ENCODE results near the gene PIK3R5. TPM values are rescaled to one million over a fixed set of nuclear protein-coding genes. Genes with fewer than 3 reads are reported as not detected.

Gene PIK3R5
- polyA plus RNA-seq (2013, experiment 1 of 4) = 1.4 TPM
- 1.2 TPM for polyA plus RNA-seq (2013, experiment 2 of 4)
- polyA plus RNA-seq (2013, experiment 3 of 4) = 1.8 TPM
- polyA plus RNA-seq (2013, experiment 4 of 4) = 1.1 TPM

GRCh38 chr17:8965394-8966168, at the start of gene PIK3R5:
Gene PIK3R5, minus strand, starts transcription at chr17:8965707. Its CDS starts 54,213 bp downstream, at chr17:8911494.
- Histone ChIP-seq H3K27me3 (ENCODE audit: control insufficient read depth, insufficient read depth, low read length, poor library complexity, severe bottlenecking) (peaks cover 47% of the 10 kb centered on the region), H3K36me3 (ENCODE audit: control insufficient read depth, insufficient read depth, low read length) (no peaks in the 10 kb centered on the region), H3K9me3 (ENCODE audit: control insufficient read depth, low read length) (no peaks in the 10 kb centered on the region), H3K4me1 (ENCODE audit: control insufficient read depth, insufficient read depth, low read length) (no peaks in the 10 kb centered on the region), H3K27ac (ENCODE audit: insufficient read depth, low read depth, low read length, poor library complexity, severe bottlenecking) (no peak within 1 kb of the TSS), H3K4me3 (ENCODE audit: insufficient read depth, low read depth, low read length) (peak within 1 kb of the TSS; percentile 31)
- WGBS, 2 experiments = 5% methylated on average over 68 to 70 of the region's 72 CpGs

- WGBS, 2 experiments = 79% methylated on average over 7 of the region's 7 CpGs
- Histone ChIP-seq H3K4me3 (ENCODE audit: insufficient read depth, low read depth, low read length) (no peak overlapping the region), H3K27me3 (ENCODE audit: control insufficient read depth, insufficient read depth, low read length, poor library complexity, severe bottlenecking) (peaks cover 46% of the 10 kb centered on the region), H3K36me3 (ENCODE audit: control insufficient read depth, insufficient read depth, low read length) (no peaks in the 10 kb centered on the region), H3K4me1 (ENCODE audit: control insufficient read depth, insufficient read depth, low read length) (peaks cover 3% of the 10 kb centered on the region), H3K9me3 (ENCODE audit: control insufficient read depth, low read length) (no peaks in the 10 kb centered on the region), H3K27ac (ENCODE audit: insufficient read depth, low read depth, low read length, poor library complexity, severe bottlenecking) (no peak overlapping the region)
Measured at GRCh38 chr17:9011001-9011400, 45.5 kb upstream of the PIK3R5 start.

GRCh38 chr17:9009737-9010136, 44.2 kb upstream of the PIK3R5 start:
- Histone ChIP-seq H3K36me3 (ENCODE audit: control insufficient read depth, insufficient read depth, low read length) (no peaks in the 10 kb centered on the region), H3K27me3 (ENCODE audit: control insufficient read depth, insufficient read depth, low read length, poor library complexity, severe bottlenecking) (peaks cover 59% of the 10 kb centered on the region), H3K4me1 (ENCODE audit: control insufficient read depth, insufficient read depth, low read length) (peaks cover 6% of the 10 kb centered on the region), H3K27ac (ENCODE audit: insufficient read depth, low read depth, low read length, poor library complexity, severe bottlenecking) (no peak overlapping the region), H3K4me3 (ENCODE audit: insufficient read depth, low read depth, low read length) (no peak overlapping the region), H3K9me3 (ENCODE audit: control insufficient read depth, low read length) (no peaks in the 10 kb centered on the region)
- WGBS, 2 experiments = 74 to 77% methylated on average over 6 of the region's 6 CpGs

DNA sequence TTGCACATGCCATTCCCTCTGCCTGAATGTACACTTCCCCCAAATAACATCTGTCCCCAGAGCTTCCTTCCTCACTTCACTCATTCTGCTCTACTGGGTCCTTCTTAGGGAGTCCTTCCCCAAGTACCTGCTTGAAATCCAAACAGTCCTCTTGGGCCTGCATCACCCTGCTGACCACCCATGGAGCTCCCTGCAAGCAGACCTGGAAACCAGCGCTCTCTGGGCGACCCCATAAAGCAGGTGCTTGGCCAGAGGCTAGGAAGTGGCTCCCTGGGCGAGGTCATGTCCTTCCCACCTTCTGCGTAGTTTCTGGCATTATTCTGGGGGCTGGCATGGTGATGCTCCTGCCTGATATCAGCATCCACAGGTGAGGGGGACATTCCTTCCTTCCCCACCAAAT, 43.6 kb upstream of the PIK3R5 start:
- Histone ChIP-seq H3K9me3 (ENCODE audit: control insufficient read depth, low read length) (no peaks in the 10 kb centered on the region), H3K27me3 (ENCODE audit: control insufficient read depth, insufficient read depth, low read length, poor library complexity, severe bottlenecking) (peaks cover 65% of the 10 kb centered on the region), H3K4me1 (ENCODE audit: control insufficient read depth, insufficient read depth, low read length) (peaks cover 8% of the 10 kb centered on the region), H3K27ac (ENCODE audit: insufficient read depth, low read depth, low read length, poor library complexity, severe bottlenecking) (no peak overlapping the region), H3K4me3 (ENCODE audit: insufficient read depth, low read depth, low read length) (no peak overlapping the region), H3K36me3 (ENCODE audit: control insufficient read depth, insufficient read depth, low read length) (no peaks in the 10 kb centered on the region)
- 90 to 92% methylated on average over 4 of the region's 4 CpGs for WGBS, 2 experiments

DNA sequence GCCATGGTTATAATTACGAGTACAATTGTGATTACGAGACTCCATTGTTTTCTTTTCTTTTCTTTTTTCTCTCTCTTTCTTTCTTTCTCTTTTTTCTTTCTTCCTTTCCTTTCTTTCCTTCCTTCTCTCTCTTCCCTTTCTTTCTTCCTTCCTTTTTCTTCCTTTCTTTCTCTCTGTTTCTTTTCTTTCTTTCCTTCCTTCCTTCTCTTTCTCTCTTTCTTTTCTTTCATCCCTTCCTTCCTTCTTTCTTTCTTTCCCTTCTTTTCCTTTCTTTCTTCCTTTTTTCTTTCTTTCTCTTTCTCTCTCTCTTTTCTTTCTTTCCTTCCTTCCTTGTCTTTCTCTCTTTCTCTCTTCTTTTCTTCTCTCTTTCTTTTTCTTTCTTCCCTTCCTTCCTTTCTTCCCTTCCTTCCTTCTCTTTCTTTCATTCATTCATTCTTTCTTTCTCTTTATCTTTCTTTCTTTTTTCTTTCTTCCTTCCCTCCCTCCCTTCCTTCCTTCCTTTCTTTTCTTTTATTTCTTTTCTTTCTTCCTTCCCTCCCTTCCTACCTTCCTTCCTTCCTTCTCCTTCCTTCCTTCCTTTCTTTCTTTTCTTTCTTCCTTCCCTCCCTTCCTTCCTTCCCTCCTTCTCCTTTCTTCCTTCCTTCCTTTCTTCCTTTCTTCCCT, 41.7 kb upstream of the PIK3R5 start:
- Histone ChIP-seq H3K4me3 (ENCODE audit: insufficient read depth, low read depth, low read length) (no peak overlapping the region), H3K27ac (ENCODE audit: insufficient read depth, low read depth, low read length, poor library complexity, severe bottlenecking) (no peak overlapping the region), H3K36me3 (ENCODE audit: control insufficient read depth, insufficient read depth, low read length) (no peaks in the 10 kb centered on the region), H3K27me3 (ENCODE audit: control insufficient read depth, insufficient read depth, low read length, poor library complexity, severe bottlenecking) (peaks cover 84% of the 10 kb centered on the region), H3K4me1 (ENCODE audit: control insufficient read depth, insufficient read depth, low read length) (peaks cover 13% of the 10 kb centered on the region), H3K9me3 (ENCODE audit: control insufficient read depth, low read length) (no peaks in the 10 kb centered on the region)
- WGBS, 2 experiments = 93 to 94% methylated on average over 2 of the region's 2 CpGs

DNA sequence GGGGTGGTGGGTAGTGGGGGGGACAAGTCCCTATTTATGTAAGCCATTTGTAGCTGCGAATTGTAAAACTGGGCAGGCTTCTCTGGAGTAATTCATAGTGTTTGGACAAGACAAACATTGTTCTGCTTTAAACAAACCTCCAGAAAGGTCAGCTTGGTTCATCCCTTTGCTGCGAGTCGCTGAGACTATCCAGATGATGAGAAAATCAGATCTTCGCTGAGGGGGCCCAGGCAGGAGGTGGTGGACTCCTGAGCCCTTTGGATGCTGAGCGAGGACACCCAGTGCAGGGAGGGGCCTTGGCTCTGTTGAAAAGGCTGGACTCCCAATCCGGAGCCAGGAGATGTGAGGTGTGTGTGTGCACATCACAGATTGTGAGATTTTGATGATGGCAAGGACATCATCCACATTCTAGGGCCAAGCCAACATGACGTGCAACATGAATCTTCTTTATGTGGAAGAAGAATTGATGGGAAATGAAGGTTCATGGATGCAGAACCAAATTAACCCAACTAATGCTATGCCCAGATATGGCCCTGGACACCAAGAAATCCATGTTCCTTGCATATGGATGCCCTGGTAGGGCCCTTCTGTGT, 40.8 kb upstream of the PIK3R5 start:
- H3K27me3 ChIP-seq (ENCODE audit: control insufficient read depth, insufficient read depth, low read length, poor library complexity, severe bottlenecking) = peaks cover 93% of the 10 kb centered on the region
- no peak overlapping the region for H3K4me3 ChIP-seq (ENCODE audit: insufficient read depth, low read depth, low read length)
- H3K9me3 ChIP-seq (ENCODE audit: control insufficient read depth, low read length) = no peaks in the 10 kb centered on the region
- WGBS, 2 experiments = 91 to 93% methylated on average over 7 of the region's 7 CpGs
- no peaks in the 10 kb centered on the region for H3K36me3 ChIP-seq (ENCODE audit: control insufficient read depth, insufficient read depth, low read length)
- no peak overlapping the region for H3K27ac ChIP-seq (ENCODE audit: insufficient read depth, low read depth, low read length, poor library complexity, severe bottlenecking)
- H3K4me1 ChIP-seq (ENCODE audit: control insufficient read depth, insufficient read depth, low read length) = peaks cover 13% of the 10 kb centered on the region

DNA sequence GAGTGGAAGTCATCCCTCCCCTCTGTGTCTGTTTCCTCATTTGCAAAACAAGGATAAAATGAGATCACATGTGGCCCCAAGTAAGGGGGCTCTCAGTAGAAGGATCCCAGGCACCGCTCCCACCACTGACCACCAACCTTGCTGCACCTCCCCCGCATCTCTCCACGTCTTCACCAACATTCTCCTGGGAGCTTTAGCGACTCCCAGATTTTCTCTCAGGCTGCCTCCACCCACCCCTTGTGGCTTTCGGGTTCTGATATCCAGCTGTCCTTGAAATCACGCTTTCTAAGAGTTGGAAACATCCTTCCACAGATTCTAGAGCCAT, 39.4 kb upstream of the PIK3R5 start:
- Histone ChIP-seq H3K4me1 (ENCODE audit: control insufficient read depth, insufficient read depth, low read length) (peaks cover 12% of the 10 kb centered on the region), H3K4me3 (ENCODE audit: insufficient read depth, low read depth, low read length) (no peak overlapping the region), H3K9me3 (ENCODE audit: control insufficient read depth, low read length) (no peaks in the 10 kb centered on the region), H3K27me3 (ENCODE audit: control insufficient read depth, insufficient read depth, low read length, poor library complexity, severe bottlenecking) (peaks cover 98% of the 10 kb centered on the region), H3K27ac (ENCODE audit: insufficient read depth, low read depth, low read length, poor library complexity, severe bottlenecking) (no peak overlapping the region), H3K36me3 (ENCODE audit: control insufficient read depth, insufficient read depth, low read length) (no peaks in the 10 kb centered on the region)
- 38 to 46% methylated on average over 6 of the region's 6 CpGs for WGBS, 2 experiments

- peaks cover 10% of the 10 kb centered on the region for H3K4me1 ChIP-seq (ENCODE audit: control insufficient read depth, insufficient read depth, low read length)
- no peaks in the 10 kb centered on the region for H3K9me3 ChIP-seq (ENCODE audit: control insufficient read depth, low read length)
- 5% methylated on average over 58 of the region's 58 CpGs for WGBS, 2 experiments
- no peaks in the 10 kb centered on the region for H3K36me3 ChIP-seq (ENCODE audit: control insufficient read depth, insufficient read depth, low read length)
- no peak overlapping the region for H3K27ac ChIP-seq (ENCODE audit: insufficient read depth, low read depth, low read length, poor library complexity, severe bottlenecking)
- H3K27me3 ChIP-seq (ENCODE audit: control insufficient read depth, insufficient read depth, low read length, poor library complexity, severe bottlenecking) = peaks cover 94% of the 10 kb centered on the region
- peak overlapping the region; percentile 20 for H3K4me3 ChIP-seq (ENCODE audit: insufficient read depth, low read depth, low read length)
Measured at GRCh38 chr17:9004132-9004960, 38.8 kb upstream of the PIK3R5 start.

DNA sequence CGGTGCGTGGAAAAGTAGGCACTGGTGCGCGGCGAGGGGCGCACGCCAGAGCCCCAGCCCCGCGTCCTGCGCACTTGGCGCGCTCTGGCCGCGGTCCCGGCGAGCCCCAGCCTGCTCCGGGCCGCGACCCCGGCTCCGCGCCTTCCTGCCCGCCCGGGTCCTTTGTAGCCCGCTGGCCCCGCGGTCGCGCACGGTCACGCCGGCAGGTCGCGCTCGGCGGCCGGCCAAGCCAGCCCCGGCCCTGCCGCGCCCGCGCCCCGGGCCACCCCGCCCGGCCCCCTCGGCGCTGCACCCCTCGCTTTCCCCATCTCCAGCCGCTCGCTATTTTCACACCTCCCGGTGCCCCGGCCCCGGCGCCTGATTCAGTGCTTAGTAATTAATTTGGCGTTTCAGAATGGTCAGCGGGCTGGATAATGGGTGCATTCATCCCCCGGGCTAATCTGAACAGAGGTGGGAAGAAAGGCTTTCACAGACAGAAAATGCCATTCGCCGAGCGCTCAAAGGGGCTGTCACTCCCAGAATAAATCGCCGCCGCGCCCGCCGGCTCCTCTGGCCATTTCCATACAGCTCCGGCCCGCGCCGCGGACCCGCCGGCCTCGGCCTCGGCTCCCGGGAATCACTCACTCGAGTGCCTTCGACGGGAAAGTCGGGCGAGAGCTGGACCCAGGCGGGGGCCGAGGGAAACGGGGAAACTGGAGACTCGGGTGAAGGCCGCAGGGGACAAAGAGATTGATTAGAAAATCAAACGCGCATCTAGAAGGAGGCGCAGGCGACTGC, 38.0 kb upstream of the PIK3R5 start:
- H3K9me3 ChIP-seq (ENCODE audit: control insufficient read depth, low read length) = no peaks in the 10 kb centered on the region
- peaks cover 86% of the 10 kb centered on the region for H3K27me3 ChIP-seq (ENCODE audit: control insufficient read depth, insufficient read depth, low read length, poor library complexity, severe bottlenecking)
- peak overlapping the region; percentile 37 for H3K4me3 ChIP-seq (ENCODE audit: insufficient read depth, low read depth, low read length)
- no peak overlapping the region for H3K27ac ChIP-seq (ENCODE audit: insufficient read depth, low read depth, low read length, poor library complexity, severe bottlenecking)
- no peaks in the 10 kb centered on the region for H3K36me3 ChIP-seq (ENCODE audit: control insufficient read depth, insufficient read depth, low read length)
- 1% methylated on average over 90 of the region's 90 CpGs for WGBS, 2 experiments
- H3K4me1 ChIP-seq (ENCODE audit: control insufficient read depth, insufficient read depth, low read length) = peaks cover 10% of the 10 kb centered on the region
